ENCODE data around the gene CLDN24.

CLDN24 gene

GRCh38 chr4:183350317-183351071 is 28.3 kb upstream of the CLDN24 start:
- H2AFZ ChIP-seq (ENCODE audit: low read length), result no peak overlapping the region
- no peak overlapping the region for H3K27ac ChIP-seq (ENCODE audit: low read length)
- H3F3A ChIP-seq (ENCODE audit: insufficient read depth, low read length), result no peaks in the 10 kb centered on the region
- no peak overlapping the region for H3K4me3 ChIP-seq (ENCODE audit: low read length)
- no peak for TF ChIP-seq EZH2phosphoT487 (IDR thresholded peaks at IDR 0.05; ENCODE audit: low read length)
- no peak for TF ChIP-seq CTCF (IDR thresholded peaks at IDR 0.05; ENCODE audit: low read length)
- TF ChIP-seq EZH2 (optimal IDR thresholded peaks at IDR 0.05; ENCODE audit: low read depth, low read length), result no peak
- H3K9me2 ChIP-seq (replicated peaks; ENCODE audit: insufficient read depth, low read length), result no peaks in the 10 kb centered on the region
- no peak overlapping the region for H3K9ac ChIP-seq (ENCODE audit: low read length)
- no peak for DNase-seq
- no peaks in the 10 kb centered on the region for H3K36me3 ChIP-seq (replicated peaks; ENCODE audit: insufficient read depth, low read length)
- no peaks in the 10 kb centered on the region for H3K27me3 ChIP-seq (replicated peaks; ENCODE audit: insufficient read depth, low read length)
- H4K20me1 ChIP-seq (ENCODE audit: insufficient read depth, low read length), result no peaks in the 10 kb centered on the region
- H3K9me3 ChIP-seq (replicated peaks; ENCODE audit: insufficient read depth, low read length), result no peaks in the 10 kb centered on the region
- no peaks in the 10 kb centered on the region for H3K4me1 ChIP-seq (ENCODE audit: low read length)
- H3K79me2 ChIP-seq (ENCODE audit: low read length), result no peaks in the 10 kb centered on the region
- H3K4me2 ChIP-seq (ENCODE audit: low read depth, low read length), result no peak overlapping the region

DNA sequence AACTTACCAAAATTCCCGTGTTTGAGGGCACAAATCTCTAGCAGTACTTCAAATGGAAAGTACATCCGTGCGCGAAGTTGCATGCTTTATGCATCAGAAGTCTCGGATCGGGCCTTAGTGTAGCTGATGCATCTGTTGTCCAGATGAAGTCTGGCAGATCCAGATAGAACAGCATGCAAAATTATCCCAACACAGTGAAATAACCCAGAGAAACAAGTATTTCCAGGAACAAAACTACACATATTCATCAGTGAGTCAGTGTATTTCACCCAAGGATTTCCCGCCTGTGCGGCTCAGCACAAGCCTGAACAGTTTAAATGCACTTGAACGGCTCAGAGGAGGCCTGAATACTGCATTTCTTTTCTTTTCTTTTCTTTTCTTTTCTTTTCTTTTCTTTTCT is 27.4 kb upstream of the CLDN24 start:
- no peak overlapping the region for H3K27ac ChIP-seq (ENCODE audit: low read length)
- DNase-seq, result no peak

GRCh38 chr4:183348706-183349659 is 26.8 kb upstream of the CLDN24 start:
- no peaks in the 10 kb centered on the region for H3F3A ChIP-seq (ENCODE audit: insufficient read depth, low read length)
- no peaks in the 10 kb centered on the region for H3K36me3 ChIP-seq (replicated peaks; ENCODE audit: insufficient read depth, low read length)
- no peaks in the 10 kb centered on the region for H3K79me2 ChIP-seq (ENCODE audit: low read length)
- H2AFZ ChIP-seq (ENCODE audit: low read length), result no peak overlapping the region
- no peak for DNase-seq
- no peak overlapping the region for H3K4me2 ChIP-seq (ENCODE audit: low read depth, low read length)
- H3K27me3 ChIP-seq (replicated peaks; ENCODE audit: insufficient read depth, low read length), result no peaks in the 10 kb centered on the region
- no peak for TF ChIP-seq EZH2 (optimal IDR thresholded peaks at IDR 0.05; ENCODE audit: low read depth, low read length)
- no peaks in the 10 kb centered on the region for H3K9me2 ChIP-seq (replicated peaks; ENCODE audit: insufficient read depth, low read length)
- H4K20me1 ChIP-seq (ENCODE audit: insufficient read depth, low read length), result no peaks in the 10 kb centered on the region
- no peaks in the 10 kb centered on the region for H3K4me1 ChIP-seq (ENCODE audit: low read length)
- no peak overlapping the region for H3K4me3 ChIP-seq (ENCODE audit: low read length)
- H3K9ac ChIP-seq (ENCODE audit: low read length), result no peak overlapping the region
- no peaks in the 10 kb centered on the region for H3K9me3 ChIP-seq (replicated peaks; ENCODE audit: insufficient read depth, low read length)
- H3K27ac ChIP-seq (ENCODE audit: low read length), result no peak overlapping the region

More for the DNA sequence above, 27.4 kb upstream of the CLDN24 start:
- Histone ChIP-seq H3K9me3 (replicated peaks; ENCODE audit: insufficient read depth, low read length) (no peaks in the 10 kb centered on the region), H3K79me2 (ENCODE audit: low read length) (no peaks in the 10 kb centered on the region), H3K36me3 (replicated peaks; ENCODE audit: insufficient read depth, low read length) (no peaks in the 10 kb centered on the region), H3K27me3 (replicated peaks; ENCODE audit: insufficient read depth, low read length) (no peaks in the 10 kb centered on the region), H3K9me2 (replicated peaks; ENCODE audit: insufficient read depth, low read length) (no peaks in the 10 kb centered on the region), H3K4me1 (ENCODE audit: low read length) (no peaks in the 10 kb centered on the region), H3K9ac (ENCODE audit: low read length) (no peak overlapping the region), H3K4me2 (ENCODE audit: low read depth, low read length) (no peak overlapping the region), H4K20me1 (ENCODE audit: insufficient read depth, low read length) (no peaks in the 10 kb centered on the region), H2AFZ (ENCODE audit: low read length) (no peak overlapping the region), H3K4me3 (ENCODE audit: low read length) (no peak overlapping the region), H3F3A (ENCODE audit: insufficient read depth, low read length) (no peaks in the 10 kb centered on the region)
- no peak for TF ChIP-seq CTCF (IDR thresholded peaks at IDR 0.05; ENCODE audit: low read length)
- TF ChIP-seq EZH2phosphoT487 (IDR thresholded peaks at IDR 0.05; ENCODE audit: low read length), result no peak
- no peak for TF ChIP-seq EZH2 (optimal IDR thresholded peaks at IDR 0.05; ENCODE audit: low read depth, low read length)
